Smooth muscle cell (in vitro differentiated cells): ENCODE results near the gene SRGAP1. TPM values are rescaled to one million over a fixed set of nuclear protein-coding genes. Genes with fewer than 3 reads are reported as not detected.

ENCODE experiments used
- DNase-seq: peaks from one replicate; lab custom pipeline; 2025; ENCODE audit not compliant: unreplicated experiment; lab: John Stamatoyannopoulos, UW
- H2AFZ ChIP-seq: fragments of 200-600 bp; sonication (generic); 2 replicates; pipeline ENCODE4 v1.6.0; 2016; ENCODE audit warnings: antibody characterized with exemption, low read depth, mild to moderate bottlenecking
- H3F3A ChIP-seq: fragments of 200-600 bp; sonication (generic); 2 replicates; pipeline ENCODE4 v1.6.0; 2017; ENCODE audit warnings: antibody characterized with exemption, low read depth
- H3K27ac ChIP-seq: fragments of 200-600 bp; sonication (generic); 2 replicates; pipeline ENCODE4 v1.5.1; 2016; ENCODE audit warnings: low read depth, mild to moderate bottlenecking
- H3K27me3 ChIP-seq: fragments of 200-600 bp; sonication (generic); 2 replicates; pipeline ENCODE4 v1.6.1; 2016; ENCODE audit warnings: low read depth, mild to moderate bottlenecking
- H3K36me3 ChIP-seq: fragments of 200-600 bp; sonication (generic); 2 replicates; pipeline ENCODE4 v1.5.1; 2016; ENCODE audit warnings: low read depth
- H3K4me1 ChIP-seq: fragments of 200-600 bp; sonication (generic); 2 replicates; pipeline ENCODE4 v1.5.1; 2016; ENCODE audit warnings: low read depth
- H3K4me2 ChIP-seq: fragments of 200-600 bp; sonication (generic); 2 replicates; pipeline ENCODE4 v1.6.0; 2016; ENCODE audit warnings: mild to moderate bottlenecking
- H3K4me3 ChIP-seq: fragments of 200-600 bp; sonication (generic); 2 replicates; pipeline ENCODE4 v1.5.1; 2016; ENCODE audit warnings: mild to moderate bottlenecking
- H3K79me2 ChIP-seq: fragments of 200-600 bp; sonication (generic); 2 replicates; pipeline ENCODE4 v1.6.0; 2016; ENCODE audit warnings: low read depth, mild to moderate bottlenecking
- H3K9ac ChIP-seq: fragments of 200-600 bp; sonication (generic); 2 replicates; pipeline ENCODE4 v1.6.0; 2016; ENCODE audit warnings: low read depth
- H3K9me3 ChIP-seq: fragments of 200-600 bp; sonication (generic); replicated peaks from 2 replicates; pipeline ENCODE4 v1.5.1; 2016; ENCODE audit warnings: low read depth
- H4K20me1 ChIP-seq: fragments of 200-600 bp; sonication (generic); 2 replicates; pipeline ENCODE4 v1.6.0; 2016; ENCODE audit warnings: low read depth
- CTCF ChIP-seq: fragments of 200-600 bp; sonication (generic); IDR thresholded peaks from 2 replicates; pipeline ENCODE4 v1.5.1; 2017; ENCODE audit warnings: borderline replicate concordance, mild to moderate bottlenecking, antibody characterized with exemption; ENCODE audit not compliant: insufficient read depth, poor library complexity, severe bottlenecking
- WGBS: methylation state at CpG from one replicate; pipeline ENCODE4 v1.1.7; 2016; ENCODE audit warnings: low lambda C conversion rate; 5-methylcytosine and 5-hydroxymethylcytosine counted together
- polyA plus RNA-seq: library from polyadenylated mRNA; unstranded; fragments of >200 nt; fragmentation: Nextera tagmentation; extraction: Ambion mirVana; gene quantifications from 2 replicates; pipeline ENCODE4 v1.2.1, GENCODE V29; 2016
- total RNA-seq: library from RNA; depleted of rRNA; stranded (reverse); fragments of >200 nt; gene quantifications from 2 replicates; pipeline ENCODE4 v1.2.3, GENCODE V29; 2014

SRGAP1 gene
- total and polyA plus RNA-seq, 2 experiments from 2014 or later = 4.0 to 5.9 TPM

DNA sequence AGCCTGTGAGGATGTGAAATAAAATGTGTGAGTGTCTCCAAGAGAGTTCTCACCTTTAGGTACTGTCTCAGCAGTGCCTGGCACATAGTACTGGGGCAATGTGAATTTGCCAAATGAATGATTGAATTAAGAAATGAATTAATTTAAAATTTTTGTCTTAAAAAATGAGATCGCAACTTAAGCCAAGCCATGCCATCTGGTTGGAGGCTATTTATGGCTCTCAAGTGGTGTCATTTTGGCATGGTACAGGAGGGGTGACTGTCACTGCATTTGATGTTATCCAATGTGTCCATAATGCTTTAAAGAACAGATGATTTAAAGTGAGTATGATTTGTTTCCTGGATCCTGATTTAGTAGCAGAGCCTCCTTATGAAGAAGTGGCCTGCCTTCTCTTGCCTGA, 80.3 kb downstream of the SRGAP1 start:
- no peak for TF ChIP-seq CTCF
- Histone ChIP-seq H3K27ac (no peak overlapping the region), H3K4me1 (no peaks in the 10 kb centered on the region), H3K9me3 (no peaks in the 10 kb centered on the region), H3K27me3 (no peaks in the 10 kb centered on the region), H3F3A (no peaks in the 10 kb centered on the region), H4K20me1 (no peaks in the 10 kb centered on the region), H3K9ac (no peak overlapping the region), H3K79me2 (peaks cover 25% of the 10 kb centered on the region), H3K4me3 (no peak overlapping the region), H3K36me3 (no peaks in the 10 kb centered on the region), H2AFZ (no peak overlapping the region), H3K4me2 (no peak overlapping the region)
- DNase-seq = no peak
- WGBS = 97% methylated on average over 1 of the region's 1 CpG

DNA sequence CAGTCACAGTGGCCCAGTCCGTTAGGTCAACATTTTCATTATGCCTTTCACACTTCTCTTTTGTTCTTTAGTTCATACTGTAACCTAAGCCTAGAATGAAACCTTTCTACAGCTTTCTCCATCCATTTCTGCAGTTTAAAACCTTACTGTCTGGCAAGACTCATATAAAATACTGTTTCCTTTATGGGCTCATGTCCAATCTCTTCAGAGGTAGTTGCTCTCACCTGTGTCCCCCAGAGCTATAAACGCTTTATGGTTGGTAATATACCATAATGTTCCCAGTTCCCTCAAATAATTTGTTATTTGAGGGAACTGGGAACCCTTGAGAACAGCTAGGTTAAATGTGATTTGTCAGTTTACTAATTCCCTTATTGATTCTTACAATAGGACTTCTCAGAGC, 83.0 kb downstream of the SRGAP1 start:
- Histone ChIP-seq H3F3A (no peaks in the 10 kb centered on the region), H2AFZ (no peak overlapping the region), H3K27me3 (no peaks in the 10 kb centered on the region), H4K20me1 (no peaks in the 10 kb centered on the region), H3K9ac (no peak overlapping the region), H3K4me1 (no peaks in the 10 kb centered on the region), H3K36me3 (no peaks in the 10 kb centered on the region), H3K9me3 (no peaks in the 10 kb centered on the region), H3K4me3 (no peak overlapping the region), H3K79me2 (peaks cover 9% of the 10 kb centered on the region), H3K27ac (no peak overlapping the region), H3K4me2 (no peak overlapping the region)
- TF ChIP-seq CTCF = no peak
- 97% methylated on average over 2 of the region's 2 CpGs for WGBS
- no peak for DNase-seq

DNA sequence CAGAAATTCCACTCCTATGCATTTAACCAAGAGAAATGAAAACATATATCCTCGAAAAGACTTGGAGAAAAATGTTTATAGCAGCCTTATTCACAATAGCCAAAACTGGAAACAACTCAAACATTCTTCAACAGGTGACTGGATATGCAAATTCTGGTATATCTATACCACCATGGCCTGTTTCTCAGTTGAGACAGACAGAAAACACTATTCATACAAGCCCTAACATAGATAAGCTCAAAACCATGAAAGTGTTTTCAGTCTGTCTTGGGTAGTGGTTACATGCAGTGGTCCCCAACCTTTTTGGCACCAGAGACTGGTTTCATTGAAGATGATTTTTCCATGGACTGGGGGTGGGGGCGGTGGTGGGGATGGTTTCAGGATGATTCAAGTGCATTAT, 83.8 kb downstream of the SRGAP1 start:
- Histone ChIP-seq H3K9ac (no peak overlapping the region), H3K4me1 (no peaks in the 10 kb centered on the region), H3K4me2 (no peak overlapping the region), H3K36me3 (no peaks in the 10 kb centered on the region), H4K20me1 (no peaks in the 10 kb centered on the region), H3K9me3 (no peaks in the 10 kb centered on the region), H3K79me2 (peaks cover 12% of the 10 kb centered on the region), H3K27ac (no peak overlapping the region), H3K4me3 (no peak overlapping the region), H3K27me3 (no peaks in the 10 kb centered on the region), H2AFZ (no peak overlapping the region), H3F3A (no peaks in the 10 kb centered on the region)
- 91% methylated on average over 2 of the region's 2 CpGs for WGBS
- TF ChIP-seq CTCF = no peak
- no peak for DNase-seq

- Histone ChIP-seq H2AFZ (no peak overlapping the region), H3K79me2 (peaks cover 12% of the 10 kb centered on the region), H3K4me3 (no peak overlapping the region), H3K9ac (no peak overlapping the region), H3K36me3 (no peaks in the 10 kb centered on the region), H3K27me3 (no peaks in the 10 kb centered on the region), H3K4me2 (no peak overlapping the region), H3K9me3 (no peaks in the 10 kb centered on the region), H3K4me1 (no peaks in the 10 kb centered on the region), H4K20me1 (no peaks in the 10 kb centered on the region), H3F3A (no peaks in the 10 kb centered on the region), H3K27ac (no peak overlapping the region)
- no peak for DNase-seq
- TF ChIP-seq CTCF = no peak
- whole genome bisulfite sequencing = 78% methylated on average over 3 of the region's 3 CpGs
Observed at GRCh38 chr12:63929426-63929825, 84.9 kb downstream of the SRGAP1 start.
